Natural killer cell (primary cell): ENCODE results near the gene CAMK2D. TPM values are rescaled to one million over a fixed set of nuclear protein-coding genes. Genes with fewer than 3 reads are reported as not detected.
A peak's percentile ranks its signal among the peaks of the same experiment; 100 is the strongest.

ENCODE experiments used
- ATAC-seq, 3 donors: fragments of 150-1000 bp in 2 of 3; fragments of 200-7000 bp in 1 of 3; cut with Tn5 transposase; 1 replicate in 1 of 3; 2 replicates in 2 of 3; pipeline ENCODE4 v1.10.0; 2021; ENCODE audit warnings: mild to moderate bottlenecking in 2 of 3, moderate library complexity in 2 of 3
- DNase-seq, 2 donors: peaks; one replicate each; pipeline versions ENCODE4 v3.0.0 to v3.0.0-alpha.2; 2013 to 2021; ENCODE audit warnings: mixed read lengths in 1 of 2
- H3K27ac ChIP-seq: one replicate; pipeline ENCODE4 v1.5.1; 2013; ENCODE audit warnings: mild to moderate bottlenecking, low read length
- H3K27me3 ChIP-seq: one replicate; pipeline ENCODE4 v1.6.1; 2013; ENCODE audit warnings: low read length; ENCODE audit not compliant: control insufficient read depth, insufficient read depth
- H3K36me3 ChIP-seq: one replicate; pipeline ENCODE4 v1.6.1; 2013; ENCODE audit warnings: low read length; ENCODE audit not compliant: control insufficient read depth, insufficient read depth
- H3K4me1 ChIP-seq: one replicate; pipeline ENCODE4 v1.6.1; 2013; ENCODE audit warnings: low read length; ENCODE audit not compliant: control insufficient read depth, insufficient read depth
- H3K4me3 ChIP-seq: one replicate; pipeline ENCODE4 v1.5.1; 2013; ENCODE audit warnings: low read length
- H3K9me3 ChIP-seq: one replicate; pipeline ENCODE4 v1.6.1; 2013; ENCODE audit warnings: low read length; ENCODE audit not compliant: control insufficient read depth, insufficient read depth
- H3K27ac Mint-ChIP-seq, 2 donors: one replicate each; pipeline ENCODE4 v1.8.0; 2022; ENCODE audit warnings: mild to moderate bottlenecking in 2 of 2, mixed read lengths in 2 of 2, moderate library complexity in 1 of 2
- H3K27me3 Mint-ChIP-seq, 2 donors: one replicate each; pipeline ENCODE4 v1.8.0; 2022; ENCODE audit warnings: low read depth in 2 of 2, mixed read lengths in 2 of 2
- H3K36me3 Mint-ChIP-seq: one replicate; pipeline ENCODE4 v1.8.0; 2022; ENCODE audit warnings: mixed read lengths
- H3K4me1 Mint-ChIP-seq, 2 donors: one replicate each; pipeline ENCODE4 v1.8.0; 2022; ENCODE audit warnings: mixed read lengths in 2 of 2
- H3K4me3 Mint-ChIP-seq: one replicate; pipeline ENCODE4 v1.8.0; 2022; ENCODE audit warnings: mild to moderate bottlenecking, moderate library complexity, mixed read lengths
- H3K9me3 Mint-ChIP-seq, 2 donors: one replicate each; pipeline ENCODE4 v1.8.0; 2022; ENCODE audit warnings: mixed read lengths in 2 of 2
- WGBS: methylation state at CpG from one replicate; pipeline ENCODE4 v1.1.7; 2013; ENCODE audit warnings: missing lambda C conversion rate; ENCODE audit not compliant: insufficient coverage; 5-methylcytosine and 5-hydroxymethylcytosine counted together
- intact Hi-C: fragments of 100-400 bp; cut with micrococcal nuclease; formaldehyde crosslinking; loops from one replicate; pipeline ENCODE4 v1.14.2; 2022
- total RNA-seq, 4 donors: library from RNA; stranded (reverse); fragments of 120-200 nt in 1 of 4; gene quantifications; one replicate each; pipeline versions ENCODE4 v1.2.3 to v1.2.4, GENCODE V29; 2013 to 2022
- TF ChIP-seq, protein P1 (sequence below): fragments of 200-600 bp; IDR thresholded peaks from one replicate; pipeline ENCODE4 v1.8.0; 2022; ENCODE audit warnings: antibody characterized with exemption

The CAMK2D gene
- total RNA-seq, 3 donors from 2014 or later (not counting 1 experiment from before 2014, with no cell fraction given): 31.6 to 40.1 (median 34.5) TPM

DNA sequence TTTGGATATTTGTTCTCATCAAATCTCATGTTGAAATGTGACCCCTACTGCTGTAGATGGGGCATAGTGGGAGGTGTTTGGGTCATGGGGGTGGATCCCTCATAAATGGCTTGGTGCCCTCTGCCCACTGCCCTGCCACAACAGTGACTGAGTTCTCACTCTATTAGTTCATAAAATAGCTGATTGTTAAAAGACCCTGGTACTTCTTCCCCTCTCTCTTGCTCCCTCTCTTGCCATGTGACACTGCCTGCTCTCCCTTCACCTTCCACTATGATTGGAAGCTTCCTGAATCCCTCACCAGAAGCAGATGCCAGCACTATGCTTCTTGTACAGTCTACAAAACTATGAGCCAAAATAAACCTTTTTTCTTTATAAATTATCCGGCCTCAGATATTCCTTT is 182.2 kb downstream of the CAMK2D start:
- Histone ChIP-seq H3K27ac (no peak overlapping the region), H3K4me1 (no peaks in the 10 kb centered on the region), H3K27me3 (no peaks in the 10 kb centered on the region), H3K4me3 (no peak overlapping the region), H3K9me3 (no peaks in the 10 kb centered on the region), H3K36me3 (no peaks in the 10 kb centered on the region)
- DNase-seq: no peak
- Mint-ChIP-seq H3K27me3 (no peaks in the 10 kb centered on the region), H3K36me3 (no peaks in the 10 kb centered on the region), H3K4me1 (peaks cover 37 to 57% of the 10 kb centered on the region in 2 donors), H3K27ac (no peak overlapping the region), H3K9me3 (no peaks in the 10 kb centered on the region), H3K4me3 (no peak overlapping the region)
- no peak for ATAC-seq
- 100% methylated on average over 1 of the region's 1 CpG for WGBS
- TF ChIP-seq, protein P1, sequence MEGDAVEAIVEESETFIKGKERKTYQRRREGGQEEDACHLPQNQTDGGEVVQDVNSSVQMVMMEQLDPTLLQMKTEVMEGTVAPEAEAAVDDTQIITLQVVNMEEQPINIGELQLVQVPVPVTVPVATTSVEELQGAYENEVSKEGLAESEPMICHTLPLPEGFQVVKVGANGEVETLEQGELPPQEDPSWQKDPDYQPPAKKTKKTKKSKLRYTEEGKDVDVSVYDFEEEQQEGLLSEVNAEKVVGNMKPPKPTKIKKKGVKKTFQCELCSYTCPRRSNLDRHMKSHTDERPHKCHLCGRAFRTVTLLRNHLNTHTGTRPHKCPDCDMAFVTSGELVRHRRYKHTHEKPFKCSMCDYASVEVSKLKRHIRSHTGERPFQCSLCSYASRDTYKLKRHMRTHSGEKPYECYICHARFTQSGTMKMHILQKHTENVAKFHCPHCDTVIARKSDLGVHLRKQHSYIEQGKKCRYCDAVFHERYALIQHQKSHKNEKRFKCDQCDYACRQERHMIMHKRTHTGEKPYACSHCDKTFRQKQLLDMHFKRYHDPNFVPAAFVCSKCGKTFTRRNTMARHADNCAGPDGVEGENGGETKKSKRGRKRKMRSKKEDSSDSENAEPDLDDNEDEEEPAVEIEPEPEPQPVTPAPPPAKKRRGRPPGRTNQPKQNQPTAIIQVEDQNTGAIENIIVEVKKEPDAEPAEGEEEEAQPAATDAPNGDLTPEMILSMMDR: no peak
- intact Hi-C loops: no loop called here

DNA sequence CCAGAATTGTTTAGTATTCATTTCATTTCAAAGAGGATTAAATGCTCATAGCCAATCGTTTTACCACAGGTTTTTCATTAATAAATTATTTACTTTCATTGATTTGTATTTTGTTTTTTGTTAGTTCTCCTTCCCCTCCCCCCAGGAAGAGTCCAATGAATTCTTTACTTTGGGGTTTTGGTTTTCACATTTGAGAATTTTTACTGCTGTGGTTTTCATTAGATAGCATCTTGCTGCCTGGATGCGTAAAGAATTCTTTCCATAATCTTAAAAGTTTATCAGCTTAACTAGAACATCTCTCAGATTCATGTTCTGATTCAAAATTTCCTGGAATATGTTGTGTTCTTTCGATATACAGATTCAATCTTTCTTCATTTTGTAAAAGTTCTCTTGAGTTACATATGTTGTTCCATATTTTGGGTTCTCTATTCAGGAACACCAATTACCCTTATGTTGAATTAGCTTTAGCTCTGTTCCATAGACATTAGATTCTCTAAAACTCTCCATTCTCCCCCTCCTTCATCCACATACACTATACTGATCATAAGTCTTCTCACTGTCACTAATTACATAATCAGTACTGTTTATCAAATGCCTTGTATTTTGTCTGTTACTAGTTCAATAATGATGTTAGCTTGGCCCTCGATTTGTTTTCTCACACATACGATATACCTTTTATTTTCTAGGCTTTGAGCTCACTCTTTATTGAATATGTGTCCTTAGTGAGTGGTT is 184.4 kb downstream of the CAMK2D start:
- peaks cover 47 to 68% of the 10 kb centered on the region in 2 donors for H3K4me1 Mint-ChIP-seq
- Histone ChIP-seq H3K4me3 (no peak overlapping the region), H3K36me3 (no peaks in the 10 kb centered on the region), H3K27me3 (no peaks in the 10 kb centered on the region), H3K27ac (no peak overlapping the region), H3K4me1 (no peaks in the 10 kb centered on the region), H3K9me3 (no peaks in the 10 kb centered on the region)
- no peaks in the 10 kb centered on the region for H3K9me3 Mint-ChIP-seq
- intact Hi-C loops: no loop called here
- ATAC-seq (no peak), DNase-seq (no peak)
- H3K4me3 Mint-ChIP-seq: peak overlapping the region; percentile 4
- TF ChIP-seq, protein P1: no peak
- no peak overlapping the region for H3K27ac Mint-ChIP-seq
- no peaks in the 10 kb centered on the region for H3K36me3 Mint-ChIP-seq
- 78% methylated on average over 3 of the region's 5 CpGs for WGBS
- no peaks in the 10 kb centered on the region for H3K27me3 Mint-ChIP-seq

DNA sequence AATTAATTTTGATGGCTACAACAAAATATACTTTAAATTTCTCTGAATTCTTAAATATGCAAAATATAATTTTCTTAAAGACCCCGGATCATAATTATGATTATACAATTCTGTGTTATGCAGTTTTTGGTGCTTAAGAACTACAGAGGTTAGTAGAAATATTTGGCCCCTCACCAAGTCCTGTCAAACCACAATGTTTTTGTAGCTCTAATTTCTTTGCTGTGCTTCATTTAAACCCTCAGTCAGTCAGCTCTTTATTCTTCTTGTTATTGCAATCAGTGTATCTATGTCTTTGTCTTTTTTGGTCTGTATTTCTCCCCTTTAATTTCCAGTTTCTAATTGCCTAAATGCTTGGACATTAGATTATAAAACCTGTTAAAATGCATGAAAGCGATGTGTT is 186.1 kb downstream of the CAMK2D start:
- Mint-ChIP-seq H3K4me3 (no peak overlapping the region), H3K9me3 (no peaks in the 10 kb centered on the region), H3K27me3 (no peaks in the 10 kb centered on the region), H3K4me1 (peaks cover 52 to 68% of the 10 kb centered on the region in 2 donors), H3K36me3 (no peaks in the 10 kb centered on the region), H3K27ac (no peak overlapping the region)
- no peaks in the 10 kb centered on the region for H3K27me3 ChIP-seq
- no peak overlapping the region for H3K4me3 ChIP-seq
- no peaks in the 10 kb centered on the region for H3K36me3 ChIP-seq
- ATAC-seq (no peak), DNase-seq (no peak)
- H3K4me1 ChIP-seq: no peaks in the 10 kb centered on the region
- TF ChIP-seq, protein P1: no peak
- 100% methylated on average over 1 of the region's 2 CpGs for WGBS
- intact Hi-C loops: no loop called here
- no peaks in the 10 kb centered on the region for H3K9me3 ChIP-seq
- no peak overlapping the region for H3K27ac ChIP-seq

DNA sequence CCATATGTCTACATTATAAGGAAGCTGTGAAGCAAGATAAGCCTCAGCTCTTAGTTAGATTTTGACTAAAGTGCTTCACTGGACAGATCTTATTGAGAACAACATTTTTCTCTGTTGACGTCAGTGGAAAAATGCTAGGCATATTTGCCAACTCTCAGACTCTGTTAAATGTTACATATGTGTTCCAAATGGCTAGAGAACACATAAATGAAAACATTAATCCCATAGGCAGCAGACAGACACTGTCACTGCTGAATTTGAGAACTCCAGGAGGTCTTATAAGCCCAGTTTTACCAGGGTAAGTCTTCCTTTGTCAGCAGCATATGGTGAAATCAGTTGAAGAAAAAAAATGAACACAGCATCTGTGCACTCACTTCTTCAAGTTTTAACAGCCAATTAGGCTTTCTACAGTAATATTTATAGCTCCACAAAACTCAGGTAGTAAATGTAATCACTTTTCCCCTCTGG is 186.9 kb downstream of the CAMK2D start:
- no peaks in the 10 kb centered on the region for H3K9me3 ChIP-seq
- ATAC-seq (no peak), DNase-seq (no peak)
- no peak overlapping the region for H3K27ac ChIP-seq
- 100% methylated on average over 1 of the region's 1 CpG for WGBS
- Mint-ChIP-seq H3K36me3 (no peaks in the 10 kb centered on the region), H3K27ac (no peak overlapping the region), H3K4me1 (peaks cover 50 to 62% of the 10 kb centered on the region in 2 donors), H3K9me3 (no peaks in the 10 kb centered on the region), H3K27me3 (no peaks in the 10 kb centered on the region), H3K4me3 (no peak overlapping the region)
- no peaks in the 10 kb centered on the region for H3K27me3 ChIP-seq
- no peaks in the 10 kb centered on the region for H3K4me1 ChIP-seq
- intact Hi-C loops: no loop called here
- TF ChIP-seq, protein P1: no peak
- H3K36me3 ChIP-seq: no peaks in the 10 kb centered on the region
- no peak overlapping the region for H3K4me3 ChIP-seq
